HEK293 (cell line): ENCODE results near the gene DCAF10.
A peak's percentile ranks its signal among the peaks of the same experiment; 100 is the strongest.

Source experiments
- GLIS1 ChIP-seq: fragments of 450-650 bp; formaldehyde crosslinking; IDR thresholded peaks from 2 replicates; pipeline ENCODE4 v1.5.1; 2016; ENCODE audit warnings: missing biosample characterization, missing genetic modification characterization
- MYNN ChIP-seq: fragments of 450-650 bp; formaldehyde crosslinking; IDR thresholded peaks from 2 replicates; pipeline ENCODE4 v1.5.1; 2016; ENCODE audit warnings: missing biosample characterization, missing genetic modification characterization, borderline replicate concordance
- OVOL3 ChIP-seq: fragments of 450-650 bp; formaldehyde crosslinking; IDR thresholded peaks from 2 replicates; pipeline ENCODE4 v1.5.1; 2016; ENCODE audit warnings: missing biosample characterization, missing genetic modification characterization
- SETDB1 ChIP-seq: IDR thresholded peaks from one replicate; pipeline ENCODE4 v1.6.1; 2017; ENCODE audit warnings: mild to moderate bottlenecking, low read length, moderate library complexity, mixed read lengths; ENCODE audit not compliant: insufficient read length
- SP7 ChIP-seq: fragments of 450-650 bp; formaldehyde crosslinking; IDR thresholded peaks from 2 replicates; pipeline ENCODE4 v1.5.1; 2016; ENCODE audit warnings: missing biosample characterization, missing genetic modification characterization
- ZBTB10 ChIP-seq: fragments of 450-650 bp; formaldehyde crosslinking; IDR thresholded peaks from 2 replicates; pipeline ENCODE4 v1.5.1; 2016; ENCODE audit warnings: missing biosample characterization, missing genetic modification characterization
- ZBTB11 ChIP-seq: fragments of 450-650 bp; formaldehyde crosslinking; conservative IDR thresholded peaks from 2 replicates; pipeline ENCODE4 v1.5.1; 2016; ENCODE audit warnings: low read depth, missing biosample characterization, missing genetic modification characterization
- ZBTB20 ChIP-seq: fragments of 450-650 bp; formaldehyde crosslinking; IDR thresholded peaks from 2 replicates; pipeline ENCODE4 v1.5.1; 2016; ENCODE audit warnings: missing biosample characterization, missing genetic modification characterization
- ZNF114 ChIP-seq: fragments of 450-650 bp; formaldehyde crosslinking; IDR thresholded peaks from 2 replicates; pipeline ENCODE4 v1.5.0; 2017; ENCODE audit warnings: missing biosample characterization, missing genetic modification characterization
- ZNF146 ChIP-seq: fragments of 450-650 bp; formaldehyde crosslinking; IDR thresholded peaks from 2 replicates; pipeline ENCODE4 v1.5.1; 2016; ENCODE audit warnings: missing biosample characterization, missing genetic modification characterization
- ZNF184 ChIP-seq: fragments of 450-650 bp; IDR thresholded peaks from 2 replicates; pipeline ENCODE4 v1.5.1; 2018; ENCODE audit warnings: missing biosample characterization, mild to moderate bottlenecking, missing genetic modification characterization
- ZNF2 ChIP-seq: fragments of 450-650 bp; formaldehyde crosslinking; IDR thresholded peaks from 2 replicates; pipeline ENCODE4 v1.5.1; 2016; ENCODE audit warnings: missing biosample characterization, missing genetic modification characterization
- ZNF202 ChIP-seq: fragments of 450-650 bp; formaldehyde crosslinking; IDR thresholded peaks from 2 replicates; pipeline ENCODE4 v1.5.1; 2016; ENCODE audit warnings: missing biosample characterization, missing genetic modification characterization, borderline replicate concordance
- ZNF362 ChIP-seq: fragments of 450-650 bp; formaldehyde crosslinking; IDR thresholded peaks from 2 replicates; pipeline ENCODE4 v1.5.1; 2016; ENCODE audit warnings: missing biosample characterization, missing genetic modification characterization
- ZNF404 ChIP-seq: fragments of 450-650 bp; formaldehyde crosslinking; IDR thresholded peaks from 2 replicates; pipeline ENCODE4 v1.5.1; 2017; ENCODE audit warnings: missing biosample characterization, missing genetic modification characterization
- ZNF521 ChIP-seq: fragments of 450-650 bp; formaldehyde crosslinking; IDR thresholded peaks from 2 replicates; pipeline ENCODE4 v1.5.1; 2017; ENCODE audit warnings: missing biosample characterization, mild to moderate bottlenecking, missing genetic modification characterization
- ZNF529 ChIP-seq: fragments of 450-650 bp; formaldehyde crosslinking; IDR thresholded peaks from 2 replicates; pipeline ENCODE4 v1.5.1; 2017; ENCODE audit warnings: missing genetic modification characterization, missing biosample characterization; ENCODE audit not compliant: insufficient replicate concordance
- ZNF544 ChIP-seq: fragments of 450-650 bp; formaldehyde crosslinking; IDR thresholded peaks from 2 replicates; pipeline ENCODE4 v1.5.0; 2017; ENCODE audit warnings: missing biosample characterization, missing genetic modification characterization
- ZNF585B ChIP-seq: fragments of 450-650 bp; formaldehyde crosslinking; IDR thresholded peaks from 2 replicates; pipeline ENCODE4 v1.5.1; 2016; ENCODE audit warnings: missing biosample characterization, missing genetic modification characterization
- ZNF654 ChIP-seq: fragments of 450-650 bp; formaldehyde crosslinking; IDR thresholded peaks from 2 replicates; pipeline ENCODE4 v1.5.1; 2016; ENCODE audit warnings: low read depth, missing biosample characterization, missing genetic modification characterization
- ZNF658 ChIP-seq: fragments of 450-650 bp; formaldehyde crosslinking; IDR thresholded peaks from 2 replicates; pipeline ENCODE4; 2016; ENCODE audit warnings: missing biosample characterization, missing genetic modification characterization
- ZNF776 ChIP-seq: fragments of 450-650 bp; formaldehyde crosslinking; IDR thresholded peaks from 2 replicates; pipeline ENCODE4 v1.5.0; 2017; ENCODE audit warnings: missing biosample characterization, missing genetic modification characterization, borderline replicate concordance
- ZNF830 ChIP-seq: fragments of 450-650 bp; IDR thresholded peaks from 2 replicates; pipeline ENCODE4 v1.5.0; 2018; ENCODE audit warnings: missing biosample characterization, missing genetic modification characterization, low read depth, mild to moderate bottlenecking, moderate library complexity
- TF ChIP-seq, protein P1 (sequence below): fragments of 450-650 bp; formaldehyde crosslinking; IDR thresholded peaks from 2 replicates; pipeline ENCODE4 v1.5.1; 2016; ENCODE audit warnings: missing biosample characterization, missing genetic modification characterization
- TF ChIP-seq, protein P2 (sequence below): fragments of 450-650 bp; formaldehyde crosslinking; IDR thresholded peaks from 2 replicates; pipeline ENCODE4 v1.5.1; 2016; ENCODE audit warnings: missing biosample characterization, missing genetic modification characterization
- TF ChIP-seq, protein P3 (sequence below): fragments of 450-650 bp; formaldehyde crosslinking; IDR thresholded peaks from 2 replicates; pipeline ENCODE4 v1.5.1; 2016; ENCODE audit warnings: missing biosample characterization, missing genetic modification characterization

Gene DCAF10

DNA sequence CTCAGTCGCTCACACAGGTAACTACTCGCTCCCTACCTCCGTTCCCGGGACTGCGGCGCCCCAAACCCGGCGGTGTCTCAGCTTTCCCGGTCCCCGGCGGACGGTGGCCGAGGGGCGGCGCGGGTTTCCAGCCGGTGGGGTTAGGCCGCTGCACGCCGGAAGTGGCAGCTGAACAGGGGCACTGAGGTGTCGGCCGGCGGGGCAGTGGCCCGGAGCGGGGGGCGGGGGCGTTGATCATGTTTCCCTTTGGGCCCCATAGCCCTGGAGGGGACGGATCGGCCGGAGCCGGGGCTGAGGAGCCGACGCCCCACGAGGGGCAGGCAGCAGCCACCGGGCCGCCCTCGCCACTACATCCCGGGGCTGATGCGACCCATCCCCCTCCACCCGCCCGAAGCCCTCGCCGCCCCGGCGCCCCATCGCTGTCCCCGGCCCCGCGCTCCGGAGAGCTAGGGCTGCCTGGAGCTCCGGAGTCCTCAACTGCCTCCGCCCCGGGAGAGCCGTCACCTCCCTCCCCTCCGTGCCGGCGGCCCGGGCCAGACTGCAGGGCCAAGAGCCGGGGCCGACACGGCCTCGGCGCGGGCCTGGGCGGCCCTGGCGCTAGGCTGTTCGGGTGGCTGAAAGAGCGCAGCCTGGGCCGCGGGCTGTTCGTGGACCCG, at the start of gene DCAF10 (continued):
- TF ChIP-seq ZNF202 (tag by site-specific recombination) (no peak), SETDB1 (no peak), MYNN (tag by site-specific recombination) (no peak), ZNF404 (no peak), ZBTB11 (tag by site-specific recombination) (peak; percentile 100), ZNF521 (tag by site-specific recombination) (no peak), ZNF544 (tag by site-specific recombination) (no peak), GLIS1 (tag by site-specific recombination) (no peak), ZNF114 (tag by site-specific recombination) (no peak), ZBTB10 (tag by site-specific recombination) (peak; percentile 98), ZNF654 (tag by site-specific recombination) (no peak), ZNF146 (peak; percentile 53; the same call in 1 of the 2 replicates), ZBTB20 (tag by site-specific recombination) (peak; percentile 84), ZNF658 (tag by site-specific recombination) (no peak), ZNF776 (tag by site-specific recombination) (no peak), OVOL3 (peak; percentile 84), ZNF2 (tag by site-specific recombination) (peak; percentile 97), ZNF362 (tag by site-specific recombination) (peak; percentile 80), ZNF585B (tag by site-specific recombination) (no peak), SP7 (tag by site-specific recombination) (peak; percentile 94), ZNF830 (tag by site-specific recombination) (no peak), ZNF529 (tag by site-specific recombination) (no peak), ZNF184 (tag by site-specific recombination) (peak; percentile 77; the same call in 1 of the 2 replicates)
- TF ChIP-seq, protein P1, sequence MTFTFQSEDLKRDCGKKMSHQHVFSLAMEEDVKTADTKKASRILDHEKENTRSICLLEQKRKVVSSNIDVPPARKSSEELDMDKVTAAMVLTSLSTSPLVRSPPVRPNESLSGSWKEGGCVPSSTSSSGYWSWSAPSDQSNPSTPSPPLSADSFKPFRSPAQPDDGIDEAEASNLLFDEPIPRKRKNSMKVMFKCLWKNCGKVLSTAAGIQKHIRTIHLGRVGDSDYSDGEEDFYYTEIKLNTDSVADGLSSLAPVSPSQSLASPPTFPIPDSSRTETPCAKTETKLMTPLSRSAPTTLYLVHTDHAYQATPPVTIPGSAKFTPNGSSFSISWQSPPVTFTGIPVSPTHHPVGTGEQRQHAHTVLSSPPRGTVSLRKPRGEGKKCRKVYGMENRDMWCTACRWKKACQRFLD: no peak
- TF ChIP-seq, protein P2, sequence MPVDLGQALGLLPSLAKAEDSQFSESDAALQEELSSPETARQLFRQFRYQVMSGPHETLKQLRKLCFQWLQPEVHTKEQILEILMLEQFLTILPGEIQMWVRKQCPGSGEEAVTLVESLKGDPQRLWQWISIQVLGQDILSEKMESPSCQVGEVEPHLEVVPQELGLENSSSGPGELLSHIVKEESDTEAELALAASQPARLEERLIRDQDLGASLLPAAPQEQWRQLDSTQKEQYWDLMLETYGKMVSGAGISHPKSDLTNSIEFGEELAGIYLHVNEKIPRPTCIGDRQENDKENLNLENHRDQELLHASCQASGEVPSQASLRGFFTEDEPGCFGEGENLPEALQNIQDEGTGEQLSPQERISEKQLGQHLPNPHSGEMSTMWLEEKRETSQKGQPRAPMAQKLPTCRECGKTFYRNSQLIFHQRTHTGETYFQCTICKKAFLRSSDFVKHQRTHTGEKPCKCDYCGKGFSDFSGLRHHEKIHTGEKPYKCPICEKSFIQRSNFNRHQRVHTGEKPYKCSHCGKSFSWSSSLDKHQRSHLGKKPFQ (tag by site-specific recombination): 0 out of 2 replicates have a peak, but pooled peaks have one; percentile 49
- TF ChIP-seq, protein P3, sequence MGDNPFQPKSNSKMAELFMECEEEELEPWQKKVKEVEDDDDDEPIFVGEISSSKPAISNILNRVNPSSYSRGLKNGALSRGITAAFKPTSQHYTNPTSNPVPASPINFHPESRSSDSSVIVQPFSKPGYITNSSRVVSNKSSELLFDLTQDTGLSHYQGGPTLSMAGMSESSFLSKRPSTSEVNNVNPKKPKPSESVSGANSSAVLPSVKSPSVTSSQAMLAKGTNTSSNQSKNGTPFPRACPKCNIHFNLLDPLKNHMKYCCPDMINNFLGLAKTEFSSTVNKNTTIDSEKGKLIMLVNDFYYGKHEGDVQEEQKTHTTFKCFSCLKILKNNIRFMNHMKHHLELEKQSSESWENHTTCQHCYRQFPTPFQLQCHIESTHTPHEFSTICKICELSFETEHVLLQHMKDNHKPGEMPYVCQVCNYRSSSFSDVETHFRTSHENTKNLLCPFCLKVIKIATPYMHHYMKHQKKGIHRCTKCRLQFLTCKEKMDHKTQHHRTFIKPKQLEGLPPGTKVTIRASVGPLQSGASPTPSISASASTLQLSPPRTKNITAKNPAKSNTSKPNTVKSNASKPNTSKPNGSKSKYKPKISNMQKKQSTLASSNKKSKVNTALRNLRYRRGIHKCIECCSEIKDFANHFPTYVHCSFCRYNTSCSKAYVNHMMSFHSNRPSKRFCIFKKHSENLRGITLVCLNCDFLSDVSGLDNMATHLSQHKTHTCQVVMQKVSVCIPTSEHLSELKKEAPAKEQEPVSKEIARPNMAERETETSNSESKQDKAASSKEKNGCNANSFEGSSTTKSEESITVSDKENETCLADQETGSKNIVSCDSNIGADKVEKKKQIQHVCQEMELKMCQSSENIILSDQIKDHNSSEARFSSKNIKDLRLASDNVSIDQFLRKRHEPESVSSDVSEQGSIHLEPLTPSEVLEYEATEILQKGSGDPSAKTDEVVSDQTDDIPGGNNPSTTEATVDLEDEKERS (tag by site-specific recombination): 0 out of 2 replicates have a peak, but pooled peaks have one; percentile 27
